ENCODE data around the gene SENP1.
"Not testable (repeated sequence)": the region's sequence is repeated elsewhere in the genome, so short reads cannot be mapped to it uniquely, and the experiment has no call there.

SENP1 gene

DNA sequence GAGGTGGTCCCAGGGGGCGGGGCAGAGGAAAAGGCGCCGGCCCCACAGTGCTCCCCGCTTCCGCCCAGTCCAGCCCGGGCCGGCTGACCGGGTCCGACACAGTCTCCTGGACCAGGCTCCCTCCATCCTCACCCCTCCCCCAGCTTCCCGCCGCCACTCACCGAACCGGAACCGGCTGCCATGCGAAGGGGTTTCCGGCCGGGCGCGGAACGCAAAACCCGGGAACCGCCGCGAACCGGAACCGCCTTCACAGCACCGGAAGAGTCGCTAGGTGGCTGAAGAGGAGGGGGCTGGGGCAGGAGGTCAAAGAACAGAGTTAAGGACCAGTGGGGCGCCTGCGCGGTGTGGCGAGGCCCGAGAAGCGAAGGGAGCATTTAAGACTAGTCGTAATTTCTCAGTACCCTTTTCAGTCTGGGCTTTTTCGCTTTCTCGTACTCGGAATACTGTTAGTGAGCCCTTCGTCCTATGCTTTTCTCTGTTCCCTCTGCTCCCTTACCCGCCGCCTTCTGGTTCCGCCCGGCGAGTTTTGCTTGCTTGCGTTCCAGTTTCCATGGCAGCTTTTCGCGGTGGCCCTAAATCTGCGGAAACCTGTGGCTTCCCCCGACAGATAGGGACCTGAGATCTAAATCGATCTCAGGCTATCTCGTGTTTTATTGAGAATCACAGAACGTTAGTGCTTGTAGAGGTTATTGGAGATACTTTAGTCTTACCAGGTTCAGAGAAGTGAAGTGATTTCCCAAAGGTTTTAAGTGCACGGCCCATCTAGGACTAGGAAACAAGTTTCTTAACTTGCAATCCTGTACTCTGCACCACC is at the start of gene SENP1:
TSS of gene SENP1 (minus strand) at position 213 of the 814 bp plus-strand sequence. CDS start 4,607 bp downstream, outside the sequence.
- DNase-seq (ENCODE audit: low read depth in 2 of 2): peak; percentile 83 to 86

DNA sequence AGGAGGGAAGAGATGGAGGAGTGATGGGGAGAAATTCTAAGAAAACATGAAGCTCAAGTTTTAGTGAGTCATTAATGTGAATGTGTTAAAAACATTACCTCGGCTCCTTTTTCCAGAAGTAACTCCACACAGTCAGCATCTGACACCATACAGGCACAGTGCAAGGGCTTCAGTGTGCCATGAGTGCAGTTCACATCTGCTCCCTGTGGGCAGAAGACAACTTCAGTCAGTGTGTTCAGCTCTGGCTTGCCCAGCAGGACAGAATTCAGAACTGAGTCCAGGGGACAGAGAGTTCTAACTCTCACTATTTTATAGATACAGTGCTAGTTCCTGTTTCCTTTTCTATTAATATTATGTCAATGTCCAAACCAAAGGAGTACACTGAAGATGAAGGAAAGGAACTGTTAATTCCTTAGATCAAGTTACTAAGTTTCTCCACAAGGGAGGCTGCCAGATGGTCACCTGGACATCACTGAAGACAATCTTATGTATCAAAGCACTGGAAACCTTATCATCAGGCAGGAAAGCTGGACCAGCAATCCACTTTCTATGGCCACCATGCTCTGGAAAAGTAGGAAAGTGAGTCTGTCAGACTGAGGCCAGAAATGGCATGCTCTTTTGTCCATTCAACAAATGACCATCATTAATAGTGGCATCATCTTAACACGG is 45.4 kb upstream of the SENP1 start:
- no peak for DNase-seq (ENCODE audit: low read depth in 2 of 2)

DNA sequence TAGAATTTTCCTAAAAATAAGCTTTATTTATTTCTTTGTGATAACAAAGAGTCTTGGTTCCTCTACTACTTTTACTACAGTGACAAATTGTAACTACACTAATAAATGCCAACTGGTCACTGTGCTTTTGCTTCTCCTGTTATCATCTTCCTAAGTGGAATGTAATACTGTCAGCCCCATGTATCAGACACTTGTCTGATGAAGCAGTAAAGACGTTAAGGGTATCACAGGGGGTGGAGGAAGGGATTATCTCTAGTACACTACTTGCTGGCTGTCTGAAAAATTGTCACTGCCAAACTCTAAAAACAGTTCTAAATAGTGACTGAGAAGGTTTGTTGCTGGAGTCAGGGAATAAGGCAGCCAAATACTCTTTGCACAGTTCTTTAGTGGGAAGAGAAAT is 40.1 kb upstream of the SENP1 start:
- no peak for DNase-seq (ENCODE audit: low read depth in 2 of 2)

DNA sequence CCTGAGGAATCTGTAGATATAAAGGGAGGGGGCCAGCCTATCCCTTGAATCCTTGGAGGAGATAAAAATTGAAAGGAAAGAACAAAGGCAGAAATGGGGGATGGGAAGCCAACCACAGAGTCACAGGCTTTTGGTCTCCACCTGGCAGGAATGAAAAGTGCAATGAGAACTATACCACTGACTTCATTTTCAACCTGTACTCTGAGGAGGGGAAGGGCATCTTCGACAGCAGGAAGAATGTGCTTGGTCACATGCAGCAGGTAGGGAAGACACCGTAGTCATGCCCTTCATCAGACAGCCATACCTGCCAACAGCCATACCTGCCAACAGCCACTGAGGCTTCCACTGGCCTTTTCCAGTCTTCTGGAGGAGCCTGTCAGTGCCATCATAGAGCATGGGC is 38.0 kb upstream of the SENP1 start:
- no peak for DNase-seq (ENCODE audit: low read depth in 2 of 2)

DNA sequence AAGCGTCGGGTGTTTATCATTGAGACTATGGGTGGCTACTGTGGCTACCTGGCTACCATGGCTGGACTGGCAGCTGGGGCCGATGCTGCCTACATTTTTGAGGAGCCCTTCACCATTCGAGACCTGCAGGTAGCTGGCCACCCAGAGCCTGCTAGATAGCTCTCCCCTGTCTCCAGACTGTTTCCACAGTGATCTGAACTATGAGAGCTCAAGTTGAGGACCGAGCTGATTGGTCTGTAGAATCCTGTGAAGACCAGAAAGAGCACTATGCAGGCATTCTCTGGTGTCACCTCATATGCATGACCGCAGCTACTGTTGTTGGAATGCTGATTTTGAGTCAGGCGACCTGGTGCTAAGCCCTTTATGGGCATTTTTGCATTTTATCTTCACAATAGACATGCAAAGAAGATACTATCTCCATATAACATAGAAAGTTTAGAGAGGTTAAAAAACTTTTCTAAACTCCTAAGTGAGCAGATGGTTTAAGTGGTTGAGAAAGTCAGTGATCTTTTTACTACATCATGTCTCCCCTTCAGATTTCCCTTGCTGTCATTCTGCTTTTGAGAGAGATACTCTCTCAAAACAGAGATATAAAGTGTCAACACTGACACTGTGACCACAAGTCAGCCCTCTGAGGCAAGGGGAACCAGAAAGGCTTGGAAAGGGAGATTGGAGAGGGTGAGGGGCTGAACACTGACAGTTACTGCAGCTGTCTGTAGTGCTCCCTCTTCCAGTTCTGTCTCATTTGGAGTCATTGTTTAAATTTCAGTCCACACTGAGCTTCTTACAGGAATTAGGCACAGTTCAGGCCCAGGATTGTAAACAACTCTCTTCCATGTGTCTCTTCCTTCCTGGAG is 37.2 kb upstream of the SENP1 start:
- DNase-seq (ENCODE audit: low read depth in 2 of 2): no peak

DNA sequence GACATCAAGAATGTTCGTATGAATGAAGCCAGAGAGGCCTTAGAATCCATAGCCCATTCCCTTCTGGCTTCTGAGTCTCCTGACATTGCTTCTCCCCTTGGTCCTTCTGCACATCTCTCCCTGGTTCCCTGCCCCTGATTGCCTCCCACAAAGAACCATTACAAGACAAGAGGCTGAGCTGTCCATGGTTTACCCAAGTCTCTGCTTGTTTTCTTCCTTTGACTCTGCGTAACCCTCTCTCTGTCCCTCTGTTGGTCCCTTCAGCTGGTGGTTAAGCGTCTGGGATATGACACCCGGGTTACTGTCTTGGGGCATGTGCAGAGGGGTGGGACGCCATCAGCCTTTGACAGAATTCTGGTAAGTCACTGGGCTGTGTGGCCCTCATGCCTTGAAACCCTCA is 29.1 kb upstream of the SENP1 start:
- no peak for DNase-seq (ENCODE audit: low read depth in 2 of 2)

DNA sequence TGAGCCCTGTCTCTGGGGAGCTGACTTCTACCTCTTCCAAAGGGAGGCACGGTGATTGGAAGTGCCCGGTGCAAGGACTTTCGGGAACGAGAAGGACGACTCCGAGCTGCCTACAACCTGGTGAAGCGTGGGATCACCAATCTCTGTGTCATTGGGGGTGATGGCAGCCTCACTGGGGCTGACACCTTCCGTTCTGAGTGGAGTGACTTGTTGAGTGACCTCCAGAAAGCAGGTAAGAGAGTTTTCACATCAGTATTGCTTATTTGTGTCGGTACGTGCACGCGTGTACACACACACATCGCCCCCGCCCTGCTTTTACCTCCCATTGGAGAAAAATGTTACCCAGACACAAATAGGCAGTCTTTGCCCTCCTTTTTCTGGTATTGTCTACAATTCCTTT is 26.9 kb upstream of the SENP1 start:
- no peak for DNase-seq (ENCODE audit: low read depth in 2 of 2)

DNA sequence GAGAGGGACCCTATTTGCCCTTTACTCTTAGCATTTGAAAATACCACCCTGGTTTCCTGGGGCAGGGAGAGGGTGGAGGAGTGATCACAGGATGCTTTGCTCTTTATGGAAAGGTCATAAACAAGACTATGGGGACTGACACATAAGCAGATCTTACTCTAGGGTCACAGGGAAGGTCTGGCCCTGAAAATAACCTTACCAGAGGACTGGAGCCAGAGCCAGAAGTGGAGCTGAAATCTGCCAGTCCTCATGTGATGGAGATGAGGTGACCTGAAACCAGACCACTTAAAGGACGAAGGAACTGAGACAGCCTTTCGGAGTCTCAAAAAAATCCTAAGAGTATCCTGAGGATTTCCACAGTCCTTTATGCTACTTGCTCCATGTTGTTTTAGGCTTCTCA is 25.6 kb upstream of the SENP1 start:
- DNase-seq (ENCODE audit: low read depth in 2 of 2): no peak

DNA sequence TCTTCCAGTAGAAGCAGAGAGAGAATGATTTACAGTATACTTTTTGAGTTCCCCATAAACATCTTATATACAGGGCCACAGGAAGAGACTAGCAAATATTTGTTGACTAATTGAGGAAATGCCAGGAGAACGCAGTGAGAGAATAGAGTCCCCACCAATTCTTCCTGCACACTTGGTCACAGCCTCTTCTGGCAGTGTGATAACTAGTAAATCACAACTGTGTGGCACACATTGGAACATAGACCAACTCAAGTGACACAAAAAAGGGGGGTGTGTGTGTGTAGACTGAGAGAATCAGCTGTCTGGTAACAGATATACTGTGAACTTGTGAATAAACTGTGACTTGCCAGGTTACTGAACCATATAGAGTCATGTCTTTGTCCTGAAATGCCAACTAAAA is 23.5 kb upstream of the SENP1 start:
- DNase-seq (ENCODE audit: low read depth in 2 of 2): no peak

DNA sequence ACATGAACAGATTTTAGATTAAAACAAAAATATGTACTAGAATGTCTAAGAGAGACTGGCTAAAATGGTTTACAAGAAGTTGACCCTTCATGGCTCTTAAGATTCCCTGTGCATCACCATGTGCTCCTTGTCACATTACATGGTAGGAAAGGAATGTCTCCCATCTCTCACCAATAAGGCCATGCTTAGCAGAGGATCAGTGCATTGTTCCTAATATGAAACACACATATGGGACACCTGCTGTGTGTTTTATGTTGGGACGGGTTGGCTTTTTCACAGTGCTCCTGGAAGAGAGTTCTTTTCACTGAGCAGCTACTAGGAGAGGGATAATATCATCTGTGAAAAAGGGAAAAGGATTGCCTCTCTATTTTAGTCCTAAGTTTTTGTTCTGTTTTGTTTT is 22.9 kb upstream of the SENP1 start:
- DNase-seq (ENCODE audit: low read depth in 2 of 2): no peak

DNA sequence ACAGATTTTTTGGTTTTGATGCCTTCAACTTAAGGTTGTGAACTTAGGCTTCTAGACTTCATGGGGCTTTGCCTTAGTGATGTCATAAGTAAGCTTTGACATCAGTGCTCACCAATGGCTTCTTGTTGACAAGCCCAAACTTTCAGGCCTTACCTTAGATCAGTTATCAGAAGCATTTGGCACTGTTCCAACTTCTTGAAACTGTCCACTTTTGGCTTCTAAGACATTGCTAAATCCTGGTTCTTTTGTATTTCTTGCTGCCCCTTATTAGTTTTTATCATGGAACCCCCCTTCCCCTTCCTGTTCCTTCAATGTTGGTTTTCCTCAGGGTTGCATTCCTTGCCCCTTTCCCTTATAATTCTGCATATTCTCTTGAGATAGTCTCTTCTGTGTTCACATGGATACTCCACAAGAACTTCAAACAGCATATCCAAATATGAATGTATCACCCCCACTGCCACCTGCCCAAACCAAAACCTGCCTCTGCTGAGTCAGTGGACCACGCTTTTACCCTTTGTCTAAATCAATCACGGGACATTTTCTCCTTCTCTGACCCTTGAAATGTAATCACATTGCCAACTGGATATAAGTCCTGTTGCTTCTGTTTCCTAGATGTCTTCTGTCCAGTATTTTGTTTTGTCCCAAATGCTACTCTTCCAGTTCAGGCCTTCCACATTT is 21.2 kb upstream of the SENP1 start:
- no peak for DNase-seq (ENCODE audit: low read depth in 2 of 2)

DNA sequence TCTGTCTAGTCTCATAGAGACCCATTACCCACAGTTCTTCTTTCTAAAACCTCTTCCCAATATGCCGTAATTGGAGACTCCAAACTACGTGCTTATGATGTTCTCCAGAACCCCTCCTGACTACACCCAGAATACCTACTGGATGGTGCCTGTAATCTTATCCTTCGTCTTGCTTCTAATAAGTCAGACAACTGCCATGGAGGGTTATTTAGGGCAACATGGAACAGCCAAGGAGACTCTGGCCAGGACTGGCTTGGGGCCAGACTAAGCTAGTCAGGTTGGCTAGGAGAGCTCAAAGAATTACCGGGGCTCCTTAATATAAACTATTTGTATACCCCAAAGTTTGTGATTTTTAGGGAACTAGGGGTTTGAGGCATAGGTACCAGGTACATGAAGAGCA is 20.1 kb upstream of the SENP1 start:
- no peak for DNase-seq (ENCODE audit: low read depth in 2 of 2)

DNA sequence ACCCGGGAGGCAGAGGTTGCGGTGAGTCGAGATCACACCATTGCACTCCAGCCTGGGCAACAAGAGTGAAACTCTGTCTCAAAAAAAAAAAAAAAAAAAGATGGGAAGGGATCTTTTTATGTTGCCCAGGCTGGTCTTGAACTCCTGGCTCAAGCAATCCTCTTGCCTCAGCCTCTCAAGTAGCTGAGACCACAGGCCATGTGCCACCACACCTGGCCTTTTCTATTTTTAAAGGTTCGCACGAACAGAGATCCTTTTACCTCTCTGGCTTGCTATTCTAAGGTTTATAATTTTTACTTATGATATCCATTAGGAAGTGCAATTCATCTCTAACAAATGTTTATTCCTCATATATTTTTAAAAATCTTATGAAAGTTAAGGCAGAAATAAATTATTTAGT is 19.7 kb upstream of the SENP1 start:
- DNase-seq (ENCODE audit: low read depth in 2 of 2): not testable (repeated sequence)

DNA sequence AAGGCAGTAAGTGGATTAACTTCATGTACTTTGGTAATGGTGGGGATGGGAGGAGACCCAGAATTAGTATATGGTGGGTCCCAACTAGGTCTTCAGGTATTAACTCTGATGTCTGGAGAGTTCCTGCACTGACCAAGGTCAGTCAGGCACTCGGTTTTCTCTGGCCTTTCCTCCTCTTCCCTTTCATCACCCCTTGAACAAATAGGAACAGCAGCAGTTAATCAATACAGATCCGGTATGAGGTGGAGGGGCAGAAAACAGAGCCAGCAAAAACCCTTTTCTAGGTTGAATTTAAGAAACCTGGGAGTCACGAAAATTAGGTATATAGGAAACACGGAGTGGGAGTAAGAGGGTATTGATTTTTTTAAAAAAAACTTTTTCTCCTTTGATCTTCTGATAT is 17.3 kb upstream of the SENP1 start:
- DNase-seq (ENCODE audit: low read depth in 2 of 2): no peak

DNA sequence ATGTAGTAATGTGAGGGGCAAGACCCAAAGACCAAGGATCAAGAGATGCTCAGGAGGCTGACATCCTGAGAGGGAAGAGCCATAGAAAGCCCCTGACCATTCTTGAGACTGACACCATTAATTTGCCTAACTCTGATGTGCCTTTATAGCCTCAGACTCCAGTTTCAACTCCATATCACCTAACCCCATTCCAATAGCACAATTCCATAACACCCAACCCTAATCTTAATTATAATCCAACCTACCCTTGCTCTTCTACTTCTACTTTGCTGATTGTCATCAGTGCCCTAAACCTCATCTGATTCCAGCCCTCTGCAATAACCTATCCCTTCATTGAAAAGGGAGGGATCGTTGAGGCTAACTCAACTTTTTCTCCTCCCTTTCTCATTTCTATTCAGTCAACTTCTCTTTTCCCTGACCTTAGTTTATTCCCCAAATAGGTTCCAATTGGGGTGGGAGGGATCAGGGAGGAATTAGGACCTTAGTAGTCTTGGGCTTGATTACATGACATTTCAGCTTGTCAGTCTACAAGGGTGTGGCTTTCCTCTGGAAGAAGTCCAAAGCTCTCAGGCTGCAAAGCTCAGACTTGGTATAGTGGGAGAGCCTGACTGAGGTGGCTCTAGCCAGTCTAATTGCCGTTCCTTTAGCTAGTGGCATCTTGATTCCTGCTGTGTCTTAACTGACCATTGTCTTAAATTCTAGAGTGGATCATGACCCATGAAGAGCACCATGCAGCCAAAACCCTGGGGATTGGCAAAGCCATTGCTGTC is 16.4 kb upstream of the SENP1 start:
- no peak for DNase-seq (ENCODE audit: low read depth in 2 of 2)

DNA sequence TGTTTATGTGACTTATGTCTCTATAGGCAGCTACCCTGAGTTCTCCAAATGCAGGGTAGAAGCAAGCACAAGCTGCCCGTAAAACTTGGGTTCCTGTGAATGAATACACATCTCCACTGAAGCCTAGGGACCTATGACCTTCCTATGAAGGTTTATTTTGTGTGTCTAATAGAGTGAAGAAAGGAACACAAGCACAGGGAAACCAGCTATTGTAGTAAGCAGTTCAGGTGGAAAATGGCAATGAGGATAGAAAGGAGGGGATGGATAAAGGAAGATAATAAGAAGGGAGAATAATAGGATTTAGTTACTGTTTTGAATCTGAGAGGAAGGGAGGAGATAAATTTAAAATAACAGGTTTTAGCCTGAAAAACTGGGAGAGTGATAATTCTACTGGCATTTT is 15.6 kb upstream of the SENP1 start:
- no peak for DNase-seq (ENCODE audit: low read depth in 2 of 2)

DNA sequence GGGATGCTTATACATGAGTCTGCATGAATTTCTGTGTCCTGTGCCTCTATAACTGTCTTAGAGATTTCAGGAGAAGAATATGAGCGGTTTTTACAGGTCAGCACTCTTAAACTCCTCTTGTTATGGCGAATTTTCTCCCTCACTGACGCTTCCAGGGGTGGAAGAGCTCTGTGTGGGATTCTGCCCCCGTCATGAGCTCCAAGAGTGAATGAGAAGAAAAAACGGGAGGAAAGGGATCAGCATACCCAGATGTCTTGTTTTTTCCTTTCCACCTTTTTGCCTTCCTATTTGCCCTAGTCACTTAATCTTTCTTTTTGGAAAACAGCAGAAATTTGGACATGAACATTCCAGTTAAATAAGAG is 13.9 kb upstream of the SENP1 start:
- no peak for DNase-seq (ENCODE audit: low read depth in 2 of 2)

DNA sequence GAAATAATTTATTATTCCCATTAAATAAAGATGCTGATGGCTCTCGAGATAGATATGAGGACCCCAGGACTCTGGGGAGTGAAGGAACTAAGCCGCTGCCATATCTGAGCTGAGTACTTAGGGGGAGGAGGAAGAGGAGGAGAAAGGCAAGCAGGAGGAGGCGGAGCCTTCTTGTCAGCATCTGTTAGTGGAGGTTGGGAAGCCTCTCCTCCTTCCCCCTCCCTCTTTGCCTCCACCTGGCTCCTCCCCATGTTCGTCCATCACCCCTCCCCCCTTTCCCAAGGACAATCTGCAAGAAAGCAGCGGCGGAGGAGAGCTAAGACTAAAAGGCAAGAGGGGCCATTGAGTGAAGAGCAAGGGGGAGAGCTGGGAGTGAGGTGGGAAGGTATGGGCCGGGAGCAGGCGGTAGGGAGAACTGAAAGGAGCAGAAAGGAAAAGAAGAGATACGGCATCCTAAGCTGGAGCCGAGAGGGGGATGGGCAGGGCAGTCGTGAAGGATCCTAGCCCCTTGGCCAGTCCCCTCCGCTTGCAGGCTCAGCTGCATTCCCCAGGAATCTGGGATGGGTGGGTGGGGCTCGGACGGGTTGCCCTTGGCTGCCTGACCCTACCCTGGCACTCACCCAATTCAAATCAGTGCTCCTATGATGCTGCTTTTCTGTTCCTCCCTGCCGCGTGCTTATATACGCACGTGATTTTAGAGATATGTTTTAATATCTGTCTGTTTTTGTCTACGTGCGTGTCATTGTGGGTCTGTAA is 13.4 kb upstream of the SENP1 start, which contains the start of gene PFKM:
TSS of gene PFKM (plus strand) at position 287 of the 756 bp plus-strand sequence. CDS start 3,411 bp downstream, outside the sequence.
- peak; percentile 67 to 71 for DNase-seq (ENCODE audit: low read depth in 2 of 2)

DNA sequence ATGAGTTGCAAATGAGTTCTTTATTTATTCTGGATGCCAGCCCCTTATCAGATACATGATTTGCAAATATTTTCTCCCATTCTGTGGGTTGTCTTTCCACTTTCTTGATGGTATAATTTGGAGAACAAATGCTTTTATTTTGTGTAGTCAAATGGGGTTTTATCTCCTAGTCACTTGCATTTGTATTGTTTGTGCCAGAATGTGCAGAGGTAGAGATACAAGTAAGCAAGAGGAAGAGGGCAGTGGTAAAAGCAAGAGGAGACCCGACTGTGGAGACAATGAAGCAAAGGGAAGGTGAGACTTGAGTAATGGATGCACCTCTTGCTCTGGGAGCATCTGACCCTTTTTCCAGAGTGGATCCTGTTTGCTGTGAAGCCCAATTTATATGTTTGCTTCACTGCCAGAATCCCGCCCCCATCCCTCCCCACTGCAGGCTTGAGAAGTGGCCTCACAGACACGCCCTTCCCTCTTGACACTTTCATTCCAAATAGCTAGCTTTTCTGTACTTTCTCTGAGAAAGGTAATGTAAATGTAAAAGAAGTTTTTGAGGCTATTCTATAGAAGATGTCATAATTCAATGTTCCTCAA is 12.5 kb upstream of the SENP1 start:
- DNase-seq (ENCODE audit: low read depth in 2 of 2): no peak

DNA sequence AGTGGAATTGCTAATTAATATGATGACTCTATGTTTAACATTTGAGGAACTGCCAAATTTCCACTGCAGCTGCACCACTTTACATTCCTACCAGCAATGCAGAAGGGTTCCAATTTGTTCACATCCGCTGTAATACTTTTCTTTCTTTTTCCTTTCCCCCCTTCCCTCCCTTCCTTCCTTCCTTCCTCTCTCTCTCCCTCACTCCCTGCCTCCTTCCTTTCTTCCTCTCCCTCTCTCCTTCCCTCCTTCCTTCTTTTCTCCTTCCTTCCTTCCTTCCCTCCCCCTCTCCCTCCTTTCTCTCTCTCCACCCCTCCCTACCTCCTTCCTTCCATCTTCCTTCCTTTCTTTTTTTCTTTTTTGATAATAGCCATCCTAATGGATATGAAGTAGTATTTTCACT is 10.1 kb upstream of the SENP1 start:
- no peak for DNase-seq (ENCODE audit: low read depth in 2 of 2)

Measured in stimulated activated CD4-positive, alpha-beta T cell treated with anti-CD3 and anti-CD28 coated beads, Interleukin-15, amount 100 ng/mL, for 48 hours (primary cell).